Prostate gland (tissue), 2 donors: ENCODE data around the gene SAFB2.

Experiments
- POLR2A ChIP-seq: fragments of 450-650 bp; IDR thresholded peaks from one replicate; pipeline ENCODE4 v1.6.1; 2016; ENCODE audit warnings: antibody characterized with exemption, mild to moderate bottlenecking
- POLR2AphosphoS5 ChIP-seq: sonication (generic); formaldehyde crosslinking; IDR thresholded peaks from one replicate; pipeline ENCODE4 v1.6.1; 2017; ENCODE audit warnings: antibody characterized with exemption
- TF ChIP-seq, protein P1 (sequence below), 4 experiments: fragments of 200-600 bp in 2 of 4; fragments of 450-650 bp in 2 of 4; sonication (generic) in 2 of 4; IDR thresholded peaks; 1 replicate in 3 of 4; 2 replicates in 1 of 4; pipeline ENCODE4 v1.5.1; 2016 to 2019; ENCODE audit warnings: antibody characterized with exemption in 4 of 4, mild to moderate bottlenecking in 2 of 4, moderate library complexity in 2 of 4

- TF ChIP-seq, protein P1, sequence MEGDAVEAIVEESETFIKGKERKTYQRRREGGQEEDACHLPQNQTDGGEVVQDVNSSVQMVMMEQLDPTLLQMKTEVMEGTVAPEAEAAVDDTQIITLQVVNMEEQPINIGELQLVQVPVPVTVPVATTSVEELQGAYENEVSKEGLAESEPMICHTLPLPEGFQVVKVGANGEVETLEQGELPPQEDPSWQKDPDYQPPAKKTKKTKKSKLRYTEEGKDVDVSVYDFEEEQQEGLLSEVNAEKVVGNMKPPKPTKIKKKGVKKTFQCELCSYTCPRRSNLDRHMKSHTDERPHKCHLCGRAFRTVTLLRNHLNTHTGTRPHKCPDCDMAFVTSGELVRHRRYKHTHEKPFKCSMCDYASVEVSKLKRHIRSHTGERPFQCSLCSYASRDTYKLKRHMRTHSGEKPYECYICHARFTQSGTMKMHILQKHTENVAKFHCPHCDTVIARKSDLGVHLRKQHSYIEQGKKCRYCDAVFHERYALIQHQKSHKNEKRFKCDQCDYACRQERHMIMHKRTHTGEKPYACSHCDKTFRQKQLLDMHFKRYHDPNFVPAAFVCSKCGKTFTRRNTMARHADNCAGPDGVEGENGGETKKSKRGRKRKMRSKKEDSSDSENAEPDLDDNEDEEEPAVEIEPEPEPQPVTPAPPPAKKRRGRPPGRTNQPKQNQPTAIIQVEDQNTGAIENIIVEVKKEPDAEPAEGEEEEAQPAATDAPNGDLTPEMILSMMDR (IDR thresholded peaks at IDR 0.05) = no peak
- TF ChIP-seq POLR2A (no peak), POLR2AphosphoS5 (no peak)
Observed at GRCh38 chr19:5595745-5596144, 26.8 kb downstream of the SAFB2 start.
